GM19463 (cell line): ENCODE results near the gene COL27A1.

Source experiments
- ATAC-seq: cut with Tn5 transposase; IDR thresholded peaks from one replicate; pipeline ENCODE4 v1.9.1; 2021; ENCODE audit warnings: mild to moderate bottlenecking, moderate library complexity; ENCODE audit not compliant: unreplicated experiment

COL27A1 gene

DNA sequence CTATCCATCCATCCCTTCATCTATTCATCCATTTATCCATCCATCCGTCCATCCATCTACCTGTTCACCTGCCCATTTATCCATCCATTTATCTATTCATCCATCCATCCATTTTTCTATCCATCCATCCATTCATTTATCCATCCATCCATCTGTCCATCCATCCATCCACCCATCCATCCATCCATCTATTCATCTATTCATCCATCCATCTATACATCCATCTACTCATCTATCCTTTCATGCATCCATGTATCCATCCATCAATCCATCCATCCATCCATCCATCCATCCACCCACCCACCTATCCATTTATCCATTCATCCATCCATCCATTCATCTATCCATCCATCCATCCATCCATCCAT lies 10.8 kb downstream of the COL27A1 start:
- no peak for ATAC-seq

DNA sequence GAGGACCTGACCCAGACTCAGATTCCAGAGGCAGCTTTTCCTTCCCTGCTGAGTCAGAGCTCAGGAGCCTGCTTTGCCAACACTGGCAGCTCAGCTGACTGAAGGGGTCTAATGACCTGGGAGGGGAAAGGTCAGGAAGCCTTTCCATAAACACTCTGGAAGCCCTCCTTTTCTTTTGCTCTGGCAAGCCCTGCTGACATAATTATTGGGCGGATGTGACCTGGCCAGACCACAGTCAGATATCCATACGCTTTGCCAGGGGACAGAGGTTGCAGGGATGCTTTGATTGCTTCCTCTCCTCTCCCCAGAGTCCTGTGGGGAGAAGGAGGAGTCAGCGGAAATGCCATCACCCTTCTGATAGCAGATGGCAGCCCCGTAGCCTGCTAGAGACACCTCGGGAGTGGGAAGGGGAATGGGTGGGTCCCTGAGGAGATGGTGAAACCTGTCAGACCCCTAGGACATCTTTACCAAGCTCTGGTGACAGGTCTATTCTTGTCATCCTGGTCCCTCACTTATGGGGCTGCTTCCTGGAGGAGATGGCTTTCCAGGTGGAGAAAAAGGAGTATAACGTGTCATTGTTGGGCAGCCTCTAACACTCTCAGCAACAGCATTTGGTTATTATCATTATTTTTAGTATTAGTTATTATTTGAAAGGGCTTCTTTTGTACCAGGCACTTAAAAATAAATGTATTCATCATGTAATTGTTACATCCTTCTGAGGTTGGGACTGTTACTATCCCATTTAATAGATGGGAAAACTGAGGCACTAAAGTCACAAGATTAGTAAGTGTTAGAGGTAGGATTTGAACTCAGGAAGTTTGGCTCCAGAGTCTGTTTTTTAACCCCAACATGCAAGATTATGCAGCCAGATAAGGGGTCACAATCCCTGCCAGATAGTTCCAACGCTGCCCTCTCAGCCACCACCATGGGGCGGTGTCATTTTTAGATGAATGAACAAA lies 11.6 kb downstream of the COL27A1 start:
- no peak for ATAC-seq

DNA sequence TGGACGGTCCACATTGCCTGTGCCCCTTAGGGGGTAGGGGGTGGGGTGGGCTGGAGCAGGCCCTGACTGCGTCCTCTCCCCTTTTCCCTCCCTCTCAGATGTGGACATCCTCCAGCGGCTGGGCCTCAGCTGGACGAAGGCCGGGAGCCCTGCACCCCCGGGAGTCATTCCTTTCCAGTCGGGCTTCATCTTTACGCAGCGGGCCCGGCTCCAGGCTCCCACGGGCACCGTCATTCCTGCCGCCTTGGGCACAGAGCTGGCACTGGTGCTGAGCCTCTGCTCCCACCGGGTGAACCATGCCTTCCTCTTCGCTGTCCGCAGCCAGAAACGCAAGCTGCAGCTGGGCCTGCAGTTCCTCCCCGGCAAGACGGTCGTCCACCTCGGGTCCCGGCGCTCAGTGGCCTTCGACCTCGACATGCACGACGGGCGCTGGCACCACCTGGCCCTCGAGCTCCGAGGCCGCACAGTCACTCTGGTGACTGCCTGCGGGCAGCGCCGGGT lies 12.3 kb downstream of the COL27A1 start:
- ATAC-seq: no peak

DNA sequence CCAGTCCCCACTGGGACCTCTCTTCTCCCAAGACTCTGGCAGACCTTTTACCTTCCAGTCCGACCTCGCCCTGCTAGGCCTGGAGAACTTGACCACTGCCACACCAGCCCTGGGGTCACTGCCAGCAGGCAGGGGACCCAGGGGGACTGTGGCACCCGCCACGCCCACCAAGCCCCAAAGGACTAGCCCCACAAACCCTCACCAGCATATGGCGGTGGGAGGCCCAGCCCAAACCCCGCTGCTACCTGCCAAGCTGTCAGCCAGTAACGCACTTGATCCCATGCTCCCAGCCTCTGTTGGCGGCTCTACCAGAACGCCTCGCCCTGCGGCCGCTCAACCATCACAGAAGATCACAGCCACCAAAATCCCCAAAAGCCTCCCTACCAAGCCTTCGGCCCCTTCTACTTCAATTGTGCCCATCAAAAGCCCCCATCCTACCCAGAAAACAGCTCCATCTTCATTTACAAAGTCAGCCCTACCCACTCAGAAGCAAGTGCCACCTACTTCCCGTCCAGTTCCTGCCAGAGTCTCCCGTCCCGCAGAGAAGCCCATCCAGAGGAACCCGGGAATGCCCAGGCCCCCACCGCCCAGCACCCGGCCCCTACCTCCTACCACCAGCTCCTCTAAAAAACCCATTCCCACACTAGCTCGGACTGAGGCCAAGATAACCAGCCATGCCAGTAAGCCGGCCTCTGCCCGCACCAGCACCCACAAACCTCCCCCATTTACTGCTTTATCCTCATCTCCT lies 13.1 kb downstream of the COL27A1 start:
- no peak for ATAC-seq

DNA sequence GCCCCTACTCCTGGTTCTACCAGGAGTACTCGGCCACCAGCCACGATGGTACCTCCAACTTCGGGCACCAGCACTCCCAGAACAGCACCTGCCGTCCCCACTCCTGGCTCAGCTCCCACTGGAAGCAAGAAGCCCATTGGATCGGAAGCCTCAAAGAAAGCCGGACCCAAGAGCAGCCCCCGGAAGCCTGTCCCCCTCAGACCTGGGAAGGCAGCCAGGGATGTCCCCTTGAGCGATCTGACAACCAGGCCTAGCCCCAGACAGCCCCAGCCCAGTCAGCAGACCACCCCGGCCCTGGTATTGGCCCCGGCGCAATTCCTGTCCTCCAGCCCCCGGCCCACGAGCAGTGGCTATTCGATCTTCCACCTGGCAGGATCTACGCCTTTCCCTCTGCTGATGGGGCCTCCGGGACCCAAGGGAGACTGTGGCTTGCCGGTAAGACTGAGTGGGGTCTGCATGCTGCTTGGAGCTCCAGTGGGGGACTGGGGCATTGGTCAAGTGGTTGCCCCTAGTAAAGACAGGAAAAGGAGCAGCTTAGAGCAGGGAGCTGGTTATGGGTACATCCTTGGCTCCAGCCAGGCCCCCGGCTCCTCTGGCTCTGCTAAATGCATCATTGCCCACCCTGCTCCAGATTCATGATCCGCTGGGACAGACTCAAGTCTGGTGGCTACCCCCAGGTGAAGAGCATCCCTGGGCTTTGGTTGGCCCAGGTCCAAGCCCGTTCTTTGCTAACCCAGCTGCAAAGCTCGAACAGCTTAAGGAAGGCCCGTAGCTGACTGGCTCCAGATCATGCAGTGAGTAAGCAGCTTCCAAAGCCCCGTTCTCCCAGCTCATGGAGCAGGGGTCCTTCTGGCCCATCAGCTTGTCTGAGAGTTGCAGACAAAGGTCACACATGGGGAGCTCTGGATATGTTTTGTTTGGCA lies 14.0 kb downstream of the COL27A1 start:
- ATAC-seq: no peak

DNA sequence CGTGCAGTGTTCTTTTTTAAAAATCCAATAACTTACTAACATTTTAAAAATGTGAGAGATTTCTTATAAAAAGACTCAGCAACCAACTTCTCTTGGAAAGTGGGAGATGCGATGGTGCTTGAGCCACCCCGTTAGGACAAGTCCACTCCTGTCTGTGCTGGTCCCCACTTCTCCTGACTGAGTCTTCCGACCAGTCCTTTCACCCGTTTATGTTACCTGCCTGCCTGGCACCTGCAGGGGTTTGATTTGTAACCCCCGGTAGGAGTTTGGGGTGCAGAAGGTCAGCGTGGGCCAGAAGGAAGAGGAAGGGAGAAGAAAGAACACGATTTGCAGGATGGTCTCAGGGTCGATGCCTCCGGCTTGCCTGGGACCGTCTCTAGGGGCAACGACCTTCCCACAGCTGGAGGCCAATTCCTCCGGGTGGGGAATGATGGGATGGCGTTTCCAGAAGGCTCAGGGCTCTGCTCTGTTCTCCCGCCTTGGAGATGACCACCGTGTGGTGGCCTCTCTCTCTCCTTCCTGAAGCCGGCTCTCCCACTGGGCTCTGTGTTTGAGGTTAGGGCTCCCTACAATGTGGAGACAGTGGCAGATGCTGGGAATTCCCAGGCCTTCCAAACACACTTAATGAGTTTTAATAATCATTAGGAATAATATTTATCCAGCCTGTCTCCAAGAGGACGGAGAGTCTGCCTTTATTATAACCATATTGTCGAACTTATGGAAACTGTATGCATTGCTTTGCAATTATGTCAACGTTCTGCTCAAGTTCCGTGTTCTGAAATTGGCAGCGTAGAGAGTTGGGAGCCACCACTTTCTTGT lies 14.8 kb downstream of the COL27A1 start:
- no peak for ATAC-seq

DNA sequence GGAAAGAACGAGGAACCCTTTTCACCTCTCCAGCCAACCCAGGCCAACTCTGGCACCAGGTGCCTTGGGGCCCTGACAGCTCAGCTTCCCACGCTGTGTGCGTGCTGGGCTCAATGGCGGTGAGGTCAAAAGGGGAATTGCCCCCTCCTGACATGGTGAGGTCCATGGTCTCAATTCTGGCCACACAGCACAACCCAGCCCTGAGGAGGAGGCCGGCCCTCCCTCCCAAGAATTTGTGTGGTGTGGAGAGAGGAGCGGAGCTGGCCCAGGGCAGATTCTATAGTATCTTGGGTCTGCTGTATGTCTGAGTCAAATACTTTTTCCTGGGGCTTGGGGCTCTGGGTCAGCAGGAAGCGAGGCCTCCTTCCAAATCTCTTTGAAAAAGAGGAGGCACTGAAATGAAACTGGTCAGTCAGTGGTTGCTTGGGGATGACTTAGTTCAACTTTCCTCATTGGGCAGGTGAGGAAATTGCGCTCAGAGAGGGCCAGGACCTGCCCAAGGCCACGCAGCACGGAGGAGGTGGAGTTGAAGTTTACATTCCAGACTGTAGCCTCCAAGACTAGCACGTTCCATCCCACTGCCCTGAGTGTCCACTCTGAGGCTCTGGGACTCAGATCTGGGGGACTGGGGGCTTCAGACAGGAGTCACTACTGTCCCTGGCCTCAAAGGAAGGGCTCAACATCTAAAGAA lies 15.6 kb downstream of the COL27A1 start:
- no peak for ATAC-seq

DNA sequence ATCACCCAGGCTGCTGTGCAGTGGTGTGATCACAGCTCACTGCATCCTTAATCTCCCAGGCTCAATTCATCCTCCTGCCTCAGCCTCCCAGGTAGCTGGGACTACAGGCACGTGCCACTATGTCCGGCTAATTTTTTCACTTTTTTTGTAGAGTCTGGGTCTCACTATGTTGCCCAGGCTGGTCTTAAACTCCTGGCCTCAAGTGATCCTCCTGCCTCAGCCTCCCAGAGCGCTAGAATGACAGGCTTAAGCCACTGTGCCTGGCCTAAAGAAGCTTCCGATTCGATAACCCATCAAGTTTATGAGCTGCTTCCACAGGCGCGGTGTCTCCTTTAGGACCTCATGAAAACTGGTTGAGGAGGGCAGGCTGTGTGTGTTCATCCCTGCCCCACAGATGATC lies 16.2 kb downstream of the COL27A1 start:
- no peak for ATAC-seq

DNA sequence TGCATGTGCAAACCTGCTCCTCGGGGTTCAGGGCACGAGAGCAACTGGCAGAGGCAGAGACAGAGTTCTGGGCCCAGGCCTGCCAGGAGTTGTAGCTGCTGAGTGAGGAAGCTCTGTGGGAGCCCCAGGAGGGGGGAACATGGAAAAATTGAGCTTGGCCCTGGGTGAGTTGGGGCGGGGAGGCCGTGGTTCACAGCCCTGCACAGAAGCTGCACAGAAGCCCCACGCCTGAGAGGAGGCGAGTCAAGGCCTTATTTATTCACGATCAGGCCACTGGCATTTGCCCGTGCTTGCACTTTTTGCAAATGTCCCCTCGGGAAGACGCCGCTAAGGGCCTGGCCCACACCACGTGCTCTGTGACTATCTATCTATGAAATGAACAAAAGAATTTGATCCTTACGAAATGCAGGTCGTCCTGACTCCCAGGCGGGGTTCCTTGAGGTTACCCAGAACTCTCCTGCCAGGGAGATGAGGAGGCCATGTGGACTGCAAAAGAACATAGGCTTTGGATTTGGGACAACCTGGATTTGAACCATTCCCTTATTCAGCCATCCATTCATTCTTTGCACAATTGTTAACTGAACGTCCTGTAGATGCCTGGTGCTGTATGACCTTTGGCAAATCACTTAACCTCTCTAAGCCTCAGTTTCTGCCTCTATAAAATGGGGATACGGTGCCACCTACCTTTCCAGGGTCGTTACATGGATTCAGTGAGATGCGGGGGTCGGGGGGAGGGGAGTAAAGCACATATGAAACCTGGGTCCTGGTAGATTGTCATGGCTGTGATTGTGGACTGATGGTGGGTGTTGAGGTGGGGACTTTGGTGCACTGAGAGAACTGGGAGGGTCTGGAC lies 17.9 kb downstream of the COL27A1 start:
- no peak for ATAC-seq

DNA sequence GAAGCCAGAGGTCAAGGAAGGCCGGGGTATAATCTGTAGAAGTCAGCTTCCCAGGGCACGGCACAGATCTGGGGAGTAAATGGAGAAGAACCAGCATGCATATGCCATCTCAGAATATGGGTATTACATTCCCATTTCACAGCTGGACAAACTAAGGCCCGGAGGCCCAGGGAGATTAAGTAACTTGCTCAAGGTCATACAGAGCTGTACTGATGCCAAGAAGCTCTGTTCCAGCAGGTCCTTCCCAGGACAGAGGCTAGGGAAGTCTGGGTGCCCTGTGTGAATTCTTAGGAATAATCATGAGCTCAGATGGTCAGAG lies 19.2 kb downstream of the COL27A1 start:
- ATAC-seq: no peak

DNA sequence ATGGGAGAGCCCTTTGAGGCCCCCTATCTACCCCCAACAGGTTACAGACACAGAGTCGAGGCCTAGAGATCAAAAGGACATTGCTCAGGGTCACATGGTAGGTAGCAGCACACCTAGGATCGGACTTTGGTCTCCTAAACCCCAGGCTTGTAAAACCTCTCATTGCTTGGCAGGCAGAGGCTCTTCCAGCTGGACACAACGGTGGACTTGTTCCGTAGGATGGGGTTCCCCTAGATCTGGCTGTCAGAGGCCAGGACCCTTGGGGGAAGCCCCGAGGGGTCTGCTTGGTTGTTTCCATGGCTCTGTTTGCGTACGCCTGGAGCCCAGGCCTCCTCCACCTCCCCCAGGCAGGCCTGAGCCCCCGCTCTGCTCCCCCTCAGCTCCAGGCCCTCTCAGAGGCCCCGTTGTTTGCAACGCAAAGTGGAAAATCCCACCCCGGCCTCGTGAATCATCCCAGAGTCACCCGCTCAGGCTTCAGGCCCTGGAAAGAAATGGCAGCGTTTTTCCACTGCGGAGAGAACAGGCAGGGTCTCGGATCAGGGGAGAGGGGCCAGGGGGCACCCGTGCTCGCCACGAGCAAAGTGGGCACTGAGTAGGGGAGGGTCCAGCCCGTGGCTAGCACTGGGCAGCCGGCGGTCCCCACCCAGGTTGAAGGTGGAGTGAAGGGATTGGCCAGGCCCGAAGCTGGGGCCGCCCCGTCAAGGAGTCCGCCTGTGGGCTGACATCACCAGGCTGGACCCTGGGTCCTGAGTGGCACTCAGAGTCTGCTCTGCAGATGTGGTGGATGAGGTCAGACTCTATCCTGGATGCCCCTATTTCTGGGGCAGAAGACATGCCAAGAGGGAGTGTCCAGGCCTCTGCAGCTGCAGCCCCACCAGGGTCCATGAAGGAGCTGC lies 19.8 kb downstream of the COL27A1 start:
- ATAC-seq: no peak

DNA sequence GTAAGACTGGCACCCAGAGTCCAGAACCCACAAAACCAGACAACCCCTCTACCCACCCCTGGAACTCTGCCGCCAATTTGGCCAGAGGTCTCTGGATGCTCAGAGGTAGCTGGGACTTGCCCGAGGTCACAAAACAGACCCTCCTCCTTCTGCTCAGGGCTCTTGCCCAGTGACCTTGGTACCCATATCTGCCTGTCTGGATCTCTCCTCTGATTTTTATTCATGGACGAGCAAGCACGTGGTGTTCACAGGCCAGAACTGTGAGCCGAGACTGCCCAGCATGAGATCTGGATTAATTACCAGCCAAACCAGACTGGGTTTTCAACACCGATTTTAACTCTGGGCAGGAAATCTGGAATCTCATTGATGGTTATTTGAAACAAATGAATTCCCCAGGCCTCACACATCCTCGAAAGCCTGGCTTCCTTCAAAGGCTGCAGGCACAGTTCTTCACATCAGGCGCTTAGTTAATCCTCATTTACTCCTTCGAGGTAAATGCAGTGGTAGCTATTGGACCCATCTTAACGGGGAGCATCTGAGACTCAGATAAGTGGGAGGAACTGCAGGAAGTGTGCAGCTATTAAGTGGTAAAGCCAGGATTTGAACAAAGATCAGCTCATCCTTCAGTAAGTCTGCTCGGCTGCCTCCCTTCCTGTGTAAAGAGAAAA lies 21.4 kb downstream of the COL27A1 start:
- no peak for ATAC-seq

DNA sequence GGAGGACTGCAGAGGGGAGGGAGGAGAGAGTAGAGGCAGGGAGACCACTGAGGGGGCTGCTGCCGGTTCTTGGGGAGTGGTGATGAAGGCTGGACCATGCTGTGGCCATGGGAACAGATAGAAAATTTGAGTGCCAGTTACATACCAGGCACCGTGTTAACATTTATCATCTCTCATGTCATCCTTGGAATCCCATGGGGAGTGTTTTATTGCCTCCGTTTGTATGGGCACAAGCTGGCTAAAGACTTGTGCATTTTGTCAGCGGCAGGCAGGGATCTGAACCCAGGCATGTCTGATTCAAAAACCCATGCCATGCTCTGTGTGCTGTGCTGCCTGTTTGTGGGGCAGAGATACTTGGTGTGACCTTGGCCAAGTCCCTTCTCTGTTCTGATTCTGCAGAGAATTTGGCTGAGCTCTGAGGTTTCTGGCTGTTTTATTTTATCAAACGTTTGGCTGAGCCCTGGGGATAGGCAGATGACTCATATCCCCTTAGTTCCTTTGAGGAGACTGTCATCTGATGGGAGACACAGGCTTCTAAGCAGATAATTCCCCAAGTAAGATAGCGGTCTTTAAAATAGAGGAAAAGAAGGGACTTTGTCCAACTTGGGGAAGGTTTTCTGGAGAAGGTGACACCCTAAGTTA lies 22.2 kb downstream of the COL27A1 start:
- ATAC-seq: no peak

DNA sequence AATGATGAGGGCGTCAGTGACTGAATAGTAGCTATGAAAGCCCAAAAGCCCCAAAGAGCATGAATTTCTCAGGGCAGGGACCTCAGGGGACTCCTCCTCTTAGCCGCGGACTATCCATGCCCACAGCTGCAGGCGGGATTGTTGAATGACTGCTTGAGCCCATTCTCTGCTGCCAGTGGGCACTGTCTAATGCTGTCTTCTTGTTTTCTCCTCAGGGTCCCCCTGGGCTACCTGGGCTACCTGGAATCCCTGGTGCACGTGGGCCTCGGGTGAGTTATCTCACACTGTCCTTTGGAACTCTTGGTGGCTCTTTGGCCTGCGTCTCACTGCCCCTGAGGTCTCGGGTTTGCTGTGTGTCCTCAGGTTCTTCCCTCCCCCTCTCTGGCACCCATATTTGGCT lies 22.7 kb downstream of the COL27A1 start:
- ATAC-seq: no peak

DNA sequence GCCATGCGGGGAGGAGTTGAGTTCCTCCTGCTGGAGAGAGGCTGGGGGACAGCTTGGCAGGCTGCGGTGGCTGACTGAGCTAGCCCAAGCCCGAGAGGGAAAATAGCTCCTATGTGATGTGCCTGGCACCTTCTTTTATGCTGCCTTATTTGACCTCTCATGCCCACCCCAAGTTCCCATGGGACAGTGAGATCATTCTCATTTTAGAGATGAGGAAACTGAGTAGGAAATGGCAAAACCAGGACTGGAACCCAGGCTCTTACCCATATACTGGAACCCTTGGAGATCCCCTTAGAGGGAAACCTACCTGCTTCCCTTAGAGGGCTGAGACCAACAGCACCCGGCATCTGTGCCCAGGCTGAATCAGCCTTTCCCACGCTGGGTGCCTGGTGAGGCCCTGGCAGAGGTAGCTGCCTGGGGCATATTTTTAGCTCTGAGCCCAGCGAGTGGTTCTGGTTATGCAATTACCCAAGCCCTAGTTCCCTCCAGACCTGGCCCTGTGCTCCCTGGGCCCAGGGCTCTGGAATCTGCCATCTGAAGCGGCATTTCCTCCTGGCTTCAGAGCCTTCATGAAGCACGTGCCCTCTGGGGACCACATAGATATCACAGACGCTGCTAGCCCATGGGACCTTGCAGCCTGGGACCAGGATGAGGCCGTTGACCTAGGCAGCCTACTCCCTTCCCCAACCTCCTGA lies 23.6 kb downstream of the COL27A1 start:
- ATAC-seq: no peak

DNA sequence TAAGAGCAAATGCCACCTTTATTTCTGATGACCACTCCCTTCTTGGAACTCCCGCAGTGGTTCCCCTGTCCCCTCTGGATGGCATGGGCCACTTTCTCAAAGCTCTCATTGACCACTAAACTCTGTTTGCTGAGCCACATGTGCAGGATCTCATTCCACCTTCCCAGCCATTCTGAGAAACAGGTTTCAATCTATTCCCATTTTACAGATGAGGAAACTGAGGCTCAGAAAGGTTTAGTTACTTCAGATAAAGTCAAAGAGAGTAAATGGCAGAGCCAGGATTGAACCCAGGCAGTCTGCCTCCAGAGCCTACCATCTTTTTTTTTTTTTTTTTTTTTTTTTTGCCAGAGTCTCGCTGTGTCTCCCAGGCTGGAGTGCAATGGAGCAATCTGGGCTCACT lies 24.2 kb downstream of the COL27A1 start:
- ATAC-seq: no peak
